Activated CD4-positive, CD25-positive, alpha-beta regulatory T cell treated with anti-CD3 and anti-CD28 coated beads, Interleukin-2, amount 50 U/mL, for 16 hours (primary cell): Measurements from ENCODE around the gene RASA4B.
A peak's percentile ranks its signal among the peaks of the same experiment; 100 is the strongest.
"Not testable (repeated sequence)": the region's sequence is repeated elsewhere in the genome, so short reads cannot be mapped to it uniquely, and the experiment has no call there.

Experiments
- DNase-seq: peaks from one replicate; pipeline ENCODE4 v3.0.0-alpha.2; 2020; ENCODE audit warnings: low read depth, low spot score

The RASA4B gene

GRCh38 chr7:102474116-102474515 lies 43.5 kb downstream of the RASA4B start:
- not testable (repeated sequence) for DNase-seq

- no peak for DNase-seq
These were observed 44.1 kb downstream of the RASA4B start for GRCh38 chr7:102473271-102473991.

- DNase-seq, result no peak
These were observed 45.2 kb downstream of the RASA4B start for GRCh38 chr7:102472126-102473041.

GRCh38 chr7:102471791-102472125 lies 45.8 kb downstream of the RASA4B start:
- no peak for DNase-seq

GRCh38 chr7:102469972-102470825 lies 47.4 kb downstream of the RASA4B start:
- DNase-seq, result no peak

GRCh38 chr7:102469351-102469971 lies 48.1 kb downstream of the RASA4B start:
- no peak for DNase-seq

GRCh38 chr7:102468478-102469350 lies 48.9 kb downstream of the RASA4B start:
- DNase-seq, result no peak

- DNase-seq, result no peak
These were observed 49.7 kb downstream of the RASA4B start for GRCh38 chr7:102467581-102468477.

- DNase-seq, result no peak
These were observed 51.5 kb downstream of the RASA4B start for GRCh38 chr7:102466097-102466496.

GRCh38 chr7:102464577-102465280 lies 52.8 kb downstream of the RASA4B start, which contains the start of the genes ALKBH4 and LRWD1:
TSS of gene ALKBH4 (minus strand) at chr7:102464863. CDS start at chr7:102464836, 27 bp downstream.
TSS of gene LRWD1 (plus strand) at chr7:102464984. CDS start at chr7:102465081, 97 bp downstream.
- DNase-seq, result peak; percentile 86

- no peak for DNase-seq
These were observed 53.6 kb downstream of the RASA4B start for GRCh38 chr7:102463841-102464576.

GRCh38 chr7:102460467-102460866 lies 57.1 kb downstream of the RASA4B start:
- no peak for DNase-seq

- DNase-seq, result no peak
These were observed 58.2 kb downstream of the RASA4B start for GRCh38 chr7:102459221-102459844.

GRCh38 chr7:102457352-102457924 lies 60.1 kb downstream of the RASA4B start:
- DNase-seq, result no peak

- DNase-seq, result no peak
These were observed 61.2 kb downstream of the RASA4B start for GRCh38 chr7:102456327-102456726.

- no peak for DNase-seq
These were observed 62.0 kb downstream of the RASA4B start for GRCh38 chr7:102455596-102455995.

GRCh38 chr7:102454932-102455331 lies 62.6 kb downstream of the RASA4B start:
- not testable (repeated sequence) for DNase-seq
